GM12892 (cell line): ENCODE results near the gene RBMS3.
"Not testable (repeated sequence)": the region's sequence is repeated elsewhere in the genome, so short reads cannot be mapped to it uniquely, and the experiment has no call there.

Experiments
- DNase-seq: peaks from one replicate; pipeline ENCODE4 v3.0.0; 2011; ENCODE audit not compliant: insufficient read length
- FAIRE-seq: peaks from 2 replicates; lab custom pipeline; 2011; peaks lifted over from hg19 to GRCh38; lab: Jason Lieb, UNC
- POLR2A ChIP-seq: IDR thresholded peaks from 2 replicates; pipeline ENCODE4 v1.6.1; 2011; ENCODE audit warnings: low read depth, low read length, control low read depth
- POLR2AphosphoS5 ChIP-seq: IDR thresholded peaks from 2 replicates; pipeline ENCODE4 v1.6.1; 2011; ENCODE audit warnings: low read depth, low read length, control low read depth
- TAF1 ChIP-seq: IDR thresholded peaks from 2 replicates; pipeline ENCODE4 v1.6.1; 2011; ENCODE audit warnings: low read depth, mild to moderate bottlenecking, control low read depth, low read length, borderline replicate concordance

Gene RBMS3

GRCh38 chr3:29354894-29355293 lies 74.0 kb downstream of the RBMS3 start:
- no peak for TF ChIP-seq POLR2AphosphoS5
- TF ChIP-seq TAF1: no peak
- no peak for TF ChIP-seq POLR2A
- FAIRE-seq: no peak
- no peak for DNase-seq

- no peak for FAIRE-seq
- TF ChIP-seq TAF1: no peak
- no peak for TF ChIP-seq POLR2AphosphoS5
- no peak for TF ChIP-seq POLR2A
- no peak for DNase-seq
Observed at GRCh38 chr3:29356062-29356461, 75.2 kb downstream of the RBMS3 start.

DNA sequence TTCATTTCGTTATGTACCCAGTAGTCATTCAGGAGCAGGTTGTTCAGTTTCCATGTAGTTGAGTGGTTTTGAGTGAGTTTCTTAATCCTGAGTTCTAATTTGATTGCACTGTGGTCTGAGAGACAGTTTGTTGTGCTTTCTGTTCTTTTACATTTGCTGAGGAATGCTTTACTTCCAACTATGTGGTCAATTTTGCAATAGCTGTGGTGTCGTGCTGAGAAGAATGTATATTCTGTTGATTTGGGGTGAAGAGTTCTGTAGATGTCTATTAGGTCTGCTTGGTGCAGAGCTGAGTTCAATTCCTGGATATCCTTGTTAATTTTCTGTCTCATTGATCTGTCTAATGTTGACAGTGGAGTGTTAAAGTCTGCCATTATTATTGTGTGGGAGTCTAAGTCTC lies 79.4 kb downstream of the RBMS3 start:
- DNase-seq, FAIRE-seq: not testable (repeated sequence)

- TF ChIP-seq TAF1: no peak
- TF ChIP-seq POLR2A: no peak
- TF ChIP-seq POLR2AphosphoS5: no peak
- no peak for FAIRE-seq
Observed at GRCh38 chr3:29363110-29363509, 82.2 kb downstream of the RBMS3 start.

GRCh38 chr3:29370021-29370420 lies 89.2 kb downstream of the RBMS3 start:
- FAIRE-seq: peak; percentile 36
- no peak for TF ChIP-seq POLR2AphosphoS5
- TF ChIP-seq POLR2A: no peak
- DNase-seq: no peak

More at GRCh38 chr3:29363110-29363509, 82.2 kb downstream of the RBMS3 start:
- no peak for DNase-seq

DNA sequence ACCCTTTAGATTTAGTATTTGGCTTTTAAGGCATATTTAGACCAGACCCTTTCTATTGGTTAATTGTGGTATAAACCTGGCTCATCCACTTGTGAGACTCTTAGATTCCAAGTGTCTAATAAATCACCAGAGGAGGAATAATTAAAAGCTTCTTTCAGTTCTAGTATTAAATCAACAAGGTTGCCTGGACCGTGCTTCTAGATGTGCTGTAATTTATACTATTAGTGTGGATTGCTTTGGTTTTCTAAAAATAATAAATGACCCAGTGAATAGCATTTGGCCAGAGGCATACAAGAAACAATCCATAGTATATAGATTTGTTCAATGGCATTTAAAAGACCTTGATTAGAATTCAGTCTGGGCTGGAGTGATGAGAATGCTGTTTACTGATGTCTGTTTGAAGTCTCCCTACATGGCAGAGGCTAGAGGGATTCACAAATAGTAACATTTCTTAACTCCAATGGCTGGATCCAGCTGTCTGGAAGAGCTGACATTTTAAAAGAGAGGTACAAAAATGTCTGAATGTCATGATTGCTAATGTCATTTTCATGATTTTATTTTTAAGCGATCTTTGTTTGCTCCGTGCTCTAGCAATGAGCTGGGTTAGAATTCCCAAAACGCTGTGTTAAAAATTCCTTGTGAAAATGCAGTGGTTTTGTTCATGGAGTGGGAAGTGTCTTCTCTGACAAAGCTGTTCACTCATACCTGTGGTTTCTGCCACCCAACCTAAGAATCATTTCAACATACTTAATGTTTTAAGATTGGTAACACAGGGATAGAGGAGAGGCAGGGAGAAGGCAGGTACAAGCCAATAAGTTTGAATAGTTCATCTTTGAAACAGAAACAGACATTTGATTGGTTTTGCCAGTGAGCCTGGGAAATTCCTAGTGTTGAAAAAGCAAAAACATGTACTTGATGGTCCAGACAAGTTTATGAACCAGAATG lies 89.9 kb downstream of the RBMS3 start:
- DNase-seq (no peak), FAIRE-seq (no peak)
- no peak for TF ChIP-seq POLR2A
- no peak for TF ChIP-seq POLR2AphosphoS5
- TF ChIP-seq TAF1: no peak

DNA sequence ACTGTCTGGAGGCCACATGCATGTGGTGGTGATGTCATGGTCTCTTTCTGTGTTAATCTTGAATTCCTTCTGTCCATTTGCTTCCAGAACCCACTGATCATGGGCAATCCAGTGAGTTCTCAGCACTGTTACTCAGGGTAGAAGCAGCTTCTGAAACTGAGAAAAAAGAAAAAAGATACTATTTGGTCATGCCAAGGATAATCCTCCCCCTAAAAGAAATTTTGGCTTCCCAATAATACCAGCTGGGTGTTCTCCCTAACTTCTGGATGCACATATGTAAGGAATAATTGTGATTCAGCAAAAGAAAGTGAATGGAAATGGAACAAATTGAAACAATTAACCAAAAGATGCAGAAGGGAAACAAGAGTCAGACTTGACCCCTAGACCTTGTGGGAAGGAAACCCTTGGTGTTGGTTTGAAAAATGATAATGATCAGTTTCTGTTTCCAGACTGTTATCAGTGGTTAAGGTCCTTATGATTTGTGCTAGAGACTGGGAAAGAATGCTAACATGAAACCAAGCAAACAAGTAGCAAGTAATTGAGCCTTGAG lies 92.3 kb downstream of the RBMS3 start:
- FAIRE-seq: no peak
- no peak for DNase-seq
- TF ChIP-seq POLR2AphosphoS5 (no peak), POLR2A (no peak), TAF1 (no peak)

- DNase-seq (no peak), FAIRE-seq (no peak)
- TF ChIP-seq TAF1 (no peak), POLR2A (no peak), POLR2AphosphoS5 (no peak)
Observed at GRCh38 chr3:29374226-29374625, 93.4 kb downstream of the RBMS3 start.

- TF ChIP-seq POLR2AphosphoS5 (no peak), POLR2A (no peak), TAF1 (no peak)
- no peak for FAIRE-seq
- no peak for DNase-seq
Observed at GRCh38 chr3:29379097-29379496, 98.2 kb downstream of the RBMS3 start.

- DNase-seq: no peak
- TF ChIP-seq POLR2AphosphoS5 (no peak), TAF1 (no peak), POLR2A (no peak)
- FAIRE-seq: no peak
Observed at GRCh38 chr3:29381595-29381994, 100.7 kb downstream of the RBMS3 start.

DNA sequence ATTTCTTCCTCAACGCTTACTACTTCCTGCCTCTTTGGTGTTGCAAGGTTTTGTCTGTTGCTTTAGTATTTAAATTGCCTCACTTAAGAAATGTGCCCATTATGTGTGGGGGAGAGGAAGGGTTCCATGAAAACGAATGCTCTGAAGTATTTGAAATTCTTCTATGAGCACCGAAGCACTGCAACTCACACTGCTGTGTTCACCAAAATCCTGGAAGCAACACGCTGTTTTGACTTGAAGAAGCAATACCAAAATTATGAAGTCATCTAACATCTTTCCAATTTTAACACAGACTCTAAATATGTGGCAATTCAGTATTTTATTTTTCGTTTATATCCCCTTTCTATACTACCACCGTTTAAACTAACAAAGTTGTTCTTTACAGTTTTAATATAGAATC lies 101.5 kb downstream of the RBMS3 start:
- no peak for TF ChIP-seq POLR2A
- TF ChIP-seq POLR2AphosphoS5: no peak
- TF ChIP-seq TAF1: no peak
- no peak for DNase-seq
- no peak for FAIRE-seq

- DNase-seq: no peak
- FAIRE-seq: no peak
- TF ChIP-seq POLR2AphosphoS5: no peak
- no peak for TF ChIP-seq TAF1
- no peak for TF ChIP-seq POLR2A
Observed at GRCh38 chr3:29382845-29383244, 102.0 kb downstream of the RBMS3 start.
